Mucosa of rectum (tissue), 2 donors: ENCODE data around the gene YPEL3.
A peak's percentile ranks its signal among the peaks of the same experiment; 100 is the strongest.

Source experiments
- H3K27ac ChIP-seq, 2 donors: one replicate each; pipeline ENCODE4 v1.7.0; 2013; ENCODE audit warnings: inconsistent platforms in 2 of 2, low read depth in 2 of 2, low read length in 2 of 2
- H3K27me3 ChIP-seq, 2 donors: one replicate each; pipeline ENCODE4 v1.7.0; 2013; ENCODE audit warnings: low read length in 2 of 2; ENCODE audit not compliant: control insufficient read depth in 2 of 2, insufficient read depth in 2 of 2
- H3K36me3 ChIP-seq, 2 donors: one replicate each; pipeline ENCODE4 v1.7.0; 2013; ENCODE audit warnings: low read length in 2 of 2; ENCODE audit not compliant: control insufficient read depth in 2 of 2, insufficient read depth in 2 of 2
- H3K4me1 ChIP-seq, 2 donors: one replicate each; pipeline ENCODE4 v1.7.0; 2013; ENCODE audit warnings: low read length in 2 of 2, mild to moderate bottlenecking in 1 of 2; ENCODE audit not compliant: control insufficient read depth in 2 of 2, insufficient read depth in 2 of 2
- H3K4me3 ChIP-seq, 2 donors: one replicate each; pipeline ENCODE4 v1.7.0; 2013; ENCODE audit warnings: low read length in 2 of 2
- H3K9ac ChIP-seq, 2 donors: one replicate each; pipeline ENCODE4 v1.7.0; 2013; ENCODE audit warnings: low read length in 2 of 2, low read depth in 1 of 2, mild to moderate bottlenecking in 1 of 2
- H3K9me3 ChIP-seq, 2 donors: one replicate each; pipeline ENCODE4 v1.7.0; 2013; ENCODE audit warnings: low read length in 2 of 2; ENCODE audit not compliant: control insufficient read depth in 2 of 2
- donor health status: healthy.
- donor health status: Normal muscosa, but diverticular disease.

Gene YPEL3

DNA sequence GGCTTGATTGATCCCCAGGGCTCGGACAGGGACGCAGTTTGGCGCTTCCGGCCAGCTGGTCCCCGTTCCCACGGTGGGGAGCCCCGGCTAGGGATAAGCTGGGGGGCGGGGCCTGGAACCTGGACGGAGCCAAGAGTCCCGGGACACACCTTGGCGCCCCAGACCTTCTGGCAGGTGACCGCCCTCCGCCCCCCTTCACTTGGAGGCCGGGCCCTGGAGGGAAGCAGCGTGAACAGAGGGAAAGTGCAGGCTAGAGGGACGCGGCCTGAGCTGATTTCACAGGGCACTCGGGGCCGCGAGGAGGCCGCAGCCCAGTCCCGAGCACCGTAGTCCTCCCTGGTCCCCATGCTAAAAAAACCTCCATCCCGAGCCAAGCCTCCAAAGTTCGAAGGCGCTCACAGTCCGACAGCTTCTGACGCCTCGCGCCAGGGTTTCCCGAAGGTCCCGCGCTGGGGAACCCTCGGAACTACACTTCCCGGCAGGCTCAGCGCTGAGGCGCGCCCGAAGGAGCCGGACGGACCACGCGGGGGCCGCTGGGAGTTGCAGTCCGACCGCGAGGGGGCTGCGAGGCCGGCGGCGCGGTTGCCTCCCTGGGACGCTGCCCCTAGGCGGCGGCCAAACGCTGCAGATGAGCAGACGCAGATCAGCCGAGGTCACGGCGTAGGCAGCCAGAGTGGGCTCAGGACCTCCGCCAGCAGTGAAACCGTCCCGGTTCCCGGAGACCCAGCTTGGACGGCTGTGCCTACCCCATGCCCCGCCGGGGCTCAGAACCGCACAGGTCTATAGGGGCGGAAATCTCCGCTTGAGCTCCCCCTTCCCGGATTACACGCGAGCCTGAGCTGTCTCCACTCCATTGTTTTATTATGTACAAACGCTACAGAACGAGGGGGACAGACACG is 4.3 kb downstream of the YPEL3 start, which contains the start of gene TBX6:
Gene TBX6 (minus strand): TSS at position 451 of the 899 bp plus-strand sequence. CDS start 731 bp downstream, outside the sequence.
- no peaks in the 10 kb centered on the region for H3K27me3 ChIP-seq
- H3K4me3 ChIP-seq = peak within 1 kb of the TSS; percentile 63 to 76
- peak within 1 kb of the TSS; percentile 71 to 78 for H3K9ac ChIP-seq
- H3K27ac ChIP-seq = peak within 1 kb of the TSS; percentile 70 to 87
- H3K4me1 ChIP-seq = peaks cover 29 to 32% of the 10 kb centered on the region in 2 donors
- peaks cover 14 to 16% of the 10 kb centered on the region in 2 donors for H3K36me3 ChIP-seq
- no peaks in the 10 kb centered on the region for H3K9me3 ChIP-seq

DNA sequence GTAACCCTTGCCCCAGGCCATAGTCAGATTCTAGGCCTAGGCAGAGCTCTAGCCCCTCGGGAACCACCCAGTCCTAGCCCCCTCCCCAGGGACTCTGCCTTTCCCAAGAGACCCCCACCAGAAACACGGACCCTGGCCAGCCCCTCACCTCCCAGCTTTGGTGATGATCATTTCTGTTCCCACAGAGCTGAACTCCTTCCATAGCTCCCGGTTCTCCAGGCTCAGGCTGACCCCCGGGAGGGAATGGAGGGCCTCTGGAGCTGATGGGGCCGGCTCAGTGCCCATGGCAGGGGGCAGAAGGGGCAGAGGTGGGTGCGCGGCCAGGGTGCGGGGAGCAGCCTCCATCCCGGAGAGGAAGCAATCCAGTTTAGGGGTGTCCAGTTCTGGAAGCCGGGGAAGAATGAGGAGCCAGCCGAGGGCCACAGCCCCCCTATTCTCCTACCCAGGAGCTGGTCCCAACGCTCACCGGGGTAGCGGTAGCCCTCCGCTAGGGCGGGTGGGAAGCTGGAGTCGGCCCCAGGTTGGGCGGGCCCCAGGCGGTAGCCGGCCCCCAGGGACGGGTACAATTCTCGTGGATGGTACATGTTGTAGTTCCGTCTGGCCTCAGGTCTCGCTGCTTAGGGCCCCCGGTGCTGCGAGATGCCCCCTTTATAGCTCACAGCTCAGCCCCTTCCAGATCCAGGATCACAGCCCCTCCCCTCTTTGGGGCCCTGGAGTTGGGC is 5.2 kb downstream of the YPEL3 start:
- Histone ChIP-seq H3K27ac (peak overlapping the region in 1 of 2 donors; percentile 9), H3K4me1 (peaks cover 25 to 30% of the 10 kb centered on the region in 2 donors), H3K27me3 (no peaks in the 10 kb centered on the region), H3K4me3 (peak overlapping the region; percentile 63 to 76), H3K9ac (peak overlapping the region in 1 of 2 donors; percentile 78), H3K36me3 (peaks cover 14 to 16% of the 10 kb centered on the region in 2 donors), H3K9me3 (no peaks in the 10 kb centered on the region)

- no peak overlapping the region for H3K27ac ChIP-seq
- peaks cover 11 to 15% of the 10 kb centered on the region in 2 donors for H3K36me3 ChIP-seq
- no peaks in the 10 kb centered on the region for H3K27me3 ChIP-seq
- no peaks in the 10 kb centered on the region for H3K9me3 ChIP-seq
- H3K9ac ChIP-seq = no peak overlapping the region
- H3K4me3 ChIP-seq = no peak overlapping the region
- peaks cover 12 to 20% of the 10 kb centered on the region in 2 donors for H3K4me1 ChIP-seq
Observed at GRCh38 chr16:30088832-30089624, 7.0 kb downstream of the YPEL3 start.

- Histone ChIP-seq H3K9ac (no peak overlapping the region), H3K4me3 (no peak overlapping the region), H3K9me3 (no peaks in the 10 kb centered on the region), H3K36me3 (peaks cover 14 to 18% of the 10 kb centered on the region in 2 donors), H3K27me3 (no peaks in the 10 kb centered on the region), H3K27ac (no peak overlapping the region), H3K4me1 (peaks cover 12 to 20% of the 10 kb centered on the region in 2 donors)
Observed at GRCh38 chr16:30088237-30088831, 7.7 kb downstream of the YPEL3 start.

DNA sequence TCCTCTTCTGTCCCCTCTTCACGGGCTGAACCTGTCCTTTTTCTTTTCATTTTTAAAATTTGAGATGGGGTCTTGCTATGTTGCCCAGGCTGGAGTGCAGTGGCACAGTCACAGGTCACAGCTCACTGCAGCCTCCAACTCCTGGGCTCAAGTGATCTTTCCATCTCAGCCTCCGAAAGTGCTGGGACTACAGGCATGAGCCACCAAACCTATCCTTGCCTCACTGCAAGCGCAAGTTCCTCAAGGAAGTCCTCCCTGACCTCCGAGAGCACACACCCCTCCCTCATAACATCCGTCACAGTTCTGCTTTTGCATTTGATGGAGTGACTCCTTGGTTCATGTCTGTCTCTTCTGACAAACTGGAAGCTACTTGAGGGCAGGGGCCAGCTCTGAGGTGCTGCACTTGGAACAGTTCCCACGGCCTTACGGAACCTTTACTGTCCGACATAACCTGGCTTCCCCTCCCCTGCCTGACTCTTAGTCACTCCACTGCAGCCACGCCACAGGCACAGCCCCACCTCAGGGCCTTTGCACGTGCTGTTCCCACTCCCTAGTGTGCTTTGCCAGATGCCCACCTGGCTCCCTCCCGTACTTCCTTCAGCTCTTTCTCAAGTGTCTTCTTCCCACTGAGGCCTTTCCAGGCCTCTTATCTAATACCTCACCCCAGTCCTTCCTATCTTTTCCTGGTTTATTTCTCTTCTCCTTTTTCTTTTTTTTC is 8.7 kb downstream of the YPEL3 start:
- Histone ChIP-seq H3K27me3 (no peaks in the 10 kb centered on the region), H3K9me3 (no peaks in the 10 kb centered on the region), H3K4me3 (no peak overlapping the region), H3K27ac (no peak overlapping the region), H3K4me1 (peaks cover 7 to 12% of the 10 kb centered on the region in 2 donors), H3K36me3 (peaks cover 24 to 28% of the 10 kb centered on the region in 2 donors), H3K9ac (no peak overlapping the region)

DNA sequence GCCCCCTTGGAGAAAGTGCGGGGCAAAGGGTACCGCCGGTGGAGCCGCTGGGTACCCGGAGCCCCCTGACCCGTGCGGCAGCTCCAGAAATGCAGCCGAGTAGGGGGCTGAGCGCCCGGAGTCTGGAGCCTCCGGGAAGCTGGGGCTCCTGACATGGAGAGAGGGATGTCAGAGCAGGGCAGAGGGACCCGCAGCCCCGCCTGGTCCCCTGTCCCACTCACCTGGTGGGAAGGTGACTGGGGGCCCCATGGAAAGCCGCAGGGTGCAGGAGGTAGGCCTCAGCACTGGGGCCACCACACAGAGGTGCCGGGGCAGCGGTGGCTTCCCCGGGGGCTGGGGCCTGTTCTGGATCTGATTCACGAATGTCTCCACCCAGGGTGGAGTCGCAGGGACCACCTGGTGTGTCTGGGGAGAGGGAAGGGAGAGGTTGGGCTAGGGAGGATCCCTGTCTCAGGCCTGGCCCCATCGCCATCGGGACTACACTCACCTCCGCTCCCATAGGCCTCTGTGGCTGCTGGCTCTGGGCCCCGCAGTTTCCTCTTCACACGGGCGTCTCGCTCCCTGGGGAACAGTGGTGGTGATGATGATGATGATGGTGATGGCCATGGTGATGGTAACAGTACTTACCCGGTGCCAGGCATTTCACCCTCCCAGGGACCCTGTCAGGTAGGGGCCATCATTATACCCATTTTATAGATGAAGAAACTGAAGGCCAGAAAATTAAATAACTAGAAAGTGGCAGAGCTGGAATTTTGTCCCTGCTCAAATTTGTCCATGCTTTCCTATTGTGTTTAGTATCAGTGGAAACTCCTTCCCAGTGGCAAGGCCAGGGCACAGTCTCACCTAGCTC is 9.5 kb downstream of the YPEL3 start:
- Histone ChIP-seq H3K27ac (no peak overlapping the region), H3K9me3 (no peaks in the 10 kb centered on the region), H3K4me3 (no peak overlapping the region), H3K36me3 (peaks cover 30 to 32% of the 10 kb centered on the region in 2 donors), H3K9ac (no peak overlapping the region), H3K27me3 (no peaks in the 10 kb centered on the region), H3K4me1 (peaks cover 3 to 6% of the 10 kb centered on the region in 2 donors)

GRCh38 chr16:30085820-30086219 is 10.2 kb downstream of the YPEL3 start:
- Histone ChIP-seq H3K36me3 (peaks cover 35 to 38% of the 10 kb centered on the region in 2 donors), H3K27me3 (no peaks in the 10 kb centered on the region), H3K4me3 (no peak overlapping the region), H3K9me3 (no peaks in the 10 kb centered on the region), H3K9ac (no peak overlapping the region), H3K4me1 (no peaks in the 10 kb centered on the region), H3K27ac (no peak overlapping the region)

GRCh38 chr16:30085247-30085646 is 10.8 kb downstream of the YPEL3 start:
- no peak overlapping the region for H3K4me3 ChIP-seq
- H3K9me3 ChIP-seq = no peaks in the 10 kb centered on the region
- no peaks in the 10 kb centered on the region for H3K4me1 ChIP-seq
- no peaks in the 10 kb centered on the region for H3K27me3 ChIP-seq
- no peak overlapping the region for H3K9ac ChIP-seq
- no peak overlapping the region for H3K27ac ChIP-seq
- peaks cover 37 to 40% of the 10 kb centered on the region in 2 donors for H3K36me3 ChIP-seq
